ENCODE results near the gene CSPG5.

- TF ChIP-seq POLR2A (IDR thresholded peaks at IDR 0.05) = no peak
- TF ChIP-seq, protein P1, sequence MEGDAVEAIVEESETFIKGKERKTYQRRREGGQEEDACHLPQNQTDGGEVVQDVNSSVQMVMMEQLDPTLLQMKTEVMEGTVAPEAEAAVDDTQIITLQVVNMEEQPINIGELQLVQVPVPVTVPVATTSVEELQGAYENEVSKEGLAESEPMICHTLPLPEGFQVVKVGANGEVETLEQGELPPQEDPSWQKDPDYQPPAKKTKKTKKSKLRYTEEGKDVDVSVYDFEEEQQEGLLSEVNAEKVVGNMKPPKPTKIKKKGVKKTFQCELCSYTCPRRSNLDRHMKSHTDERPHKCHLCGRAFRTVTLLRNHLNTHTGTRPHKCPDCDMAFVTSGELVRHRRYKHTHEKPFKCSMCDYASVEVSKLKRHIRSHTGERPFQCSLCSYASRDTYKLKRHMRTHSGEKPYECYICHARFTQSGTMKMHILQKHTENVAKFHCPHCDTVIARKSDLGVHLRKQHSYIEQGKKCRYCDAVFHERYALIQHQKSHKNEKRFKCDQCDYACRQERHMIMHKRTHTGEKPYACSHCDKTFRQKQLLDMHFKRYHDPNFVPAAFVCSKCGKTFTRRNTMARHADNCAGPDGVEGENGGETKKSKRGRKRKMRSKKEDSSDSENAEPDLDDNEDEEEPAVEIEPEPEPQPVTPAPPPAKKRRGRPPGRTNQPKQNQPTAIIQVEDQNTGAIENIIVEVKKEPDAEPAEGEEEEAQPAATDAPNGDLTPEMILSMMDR (IDR thresholded peaks at IDR 0.05) = no peak
Observed at GRCh38 chr3:47566667-47567066, 12.0 kb downstream of the CSPG5 start.

Data from uterus (tissue), 2 donors.